AG09319 (cell line): Measurements from ENCODE around the gene KCNG1.

Experiments used
- DNase-seq: peaks from one replicate; pipeline ENCODE4 v3.0.0-alpha.2; 2010; ENCODE audit warnings: low read depth; ENCODE audit errors: extremely low read depth
- TF ChIP-seq, protein P1 (sequence below): IDR thresholded peaks from 2 replicates; pipeline ENCODE4 v1.5.1; 2011; ENCODE audit warnings: low read depth, mild to moderate bottlenecking, inconsistent platforms, low read length, moderate library complexity

The KCNG1 gene

GRCh38 chr20:51024761-51025160 is 1.9 kb upstream of the KCNG1 start:
- no peak for DNase-seq
- TF ChIP-seq, protein P1, sequence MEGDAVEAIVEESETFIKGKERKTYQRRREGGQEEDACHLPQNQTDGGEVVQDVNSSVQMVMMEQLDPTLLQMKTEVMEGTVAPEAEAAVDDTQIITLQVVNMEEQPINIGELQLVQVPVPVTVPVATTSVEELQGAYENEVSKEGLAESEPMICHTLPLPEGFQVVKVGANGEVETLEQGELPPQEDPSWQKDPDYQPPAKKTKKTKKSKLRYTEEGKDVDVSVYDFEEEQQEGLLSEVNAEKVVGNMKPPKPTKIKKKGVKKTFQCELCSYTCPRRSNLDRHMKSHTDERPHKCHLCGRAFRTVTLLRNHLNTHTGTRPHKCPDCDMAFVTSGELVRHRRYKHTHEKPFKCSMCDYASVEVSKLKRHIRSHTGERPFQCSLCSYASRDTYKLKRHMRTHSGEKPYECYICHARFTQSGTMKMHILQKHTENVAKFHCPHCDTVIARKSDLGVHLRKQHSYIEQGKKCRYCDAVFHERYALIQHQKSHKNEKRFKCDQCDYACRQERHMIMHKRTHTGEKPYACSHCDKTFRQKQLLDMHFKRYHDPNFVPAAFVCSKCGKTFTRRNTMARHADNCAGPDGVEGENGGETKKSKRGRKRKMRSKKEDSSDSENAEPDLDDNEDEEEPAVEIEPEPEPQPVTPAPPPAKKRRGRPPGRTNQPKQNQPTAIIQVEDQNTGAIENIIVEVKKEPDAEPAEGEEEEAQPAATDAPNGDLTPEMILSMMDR: no peak

DNA sequence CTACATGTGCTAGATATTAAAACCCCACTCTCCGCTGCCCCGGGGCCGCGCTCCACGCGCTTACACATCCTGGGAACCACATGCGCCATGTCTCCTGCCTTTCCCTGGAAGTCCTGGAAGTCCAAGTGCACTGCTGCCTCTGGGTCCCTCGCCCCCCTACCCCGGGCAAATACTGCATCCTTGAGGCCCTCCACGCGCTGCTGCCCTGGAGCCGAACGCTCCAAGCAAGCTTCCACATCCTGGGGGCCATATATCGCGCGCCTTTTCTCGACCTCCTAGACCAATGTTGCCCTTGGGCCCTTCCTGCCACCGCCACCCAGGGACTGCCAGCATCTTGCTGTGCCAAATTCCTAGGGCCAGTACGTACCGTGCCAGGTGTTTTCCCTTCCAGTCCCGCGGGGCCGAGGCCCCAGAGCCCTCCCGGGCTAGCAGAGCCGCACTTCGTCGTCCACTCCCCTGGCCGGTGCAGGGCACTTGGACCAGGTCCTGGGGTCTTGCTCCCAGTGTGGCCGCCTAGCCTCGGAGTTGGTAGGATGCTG is 779 bp upstream of the KCNG1 start:
- TF ChIP-seq, protein P1: no peak
- DNase-seq: no peak

DNA sequence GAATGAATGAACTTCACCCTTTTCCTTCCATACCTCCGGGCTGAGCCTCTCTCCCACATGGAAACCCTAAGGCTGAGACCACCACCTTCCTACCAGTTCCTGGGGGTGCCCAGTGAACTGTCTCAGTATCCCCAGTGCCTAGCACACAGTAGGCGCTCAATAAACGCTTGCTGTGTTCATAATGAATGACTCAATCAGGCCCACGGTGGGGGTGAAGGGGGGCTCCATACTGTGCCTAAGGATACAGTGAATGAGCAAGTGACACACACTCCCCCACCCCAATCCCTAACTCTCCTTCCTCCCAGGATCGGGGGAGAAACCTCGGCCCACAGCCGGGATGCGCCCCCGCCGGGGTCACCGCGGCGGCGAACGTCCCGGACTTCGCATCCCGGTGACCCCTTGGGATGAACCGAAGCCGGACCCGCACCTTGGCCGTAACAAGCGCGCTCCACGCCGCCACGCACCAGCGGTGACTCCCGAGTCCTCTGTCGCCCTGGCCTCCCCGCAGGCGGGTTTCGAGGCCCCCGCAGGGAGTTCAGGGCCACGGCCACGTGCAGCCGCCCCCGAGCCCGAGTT is 592 bp downstream of the KCNG1 start:
- no peak for DNase-seq
- TF ChIP-seq, protein P1: no peak

DNA sequence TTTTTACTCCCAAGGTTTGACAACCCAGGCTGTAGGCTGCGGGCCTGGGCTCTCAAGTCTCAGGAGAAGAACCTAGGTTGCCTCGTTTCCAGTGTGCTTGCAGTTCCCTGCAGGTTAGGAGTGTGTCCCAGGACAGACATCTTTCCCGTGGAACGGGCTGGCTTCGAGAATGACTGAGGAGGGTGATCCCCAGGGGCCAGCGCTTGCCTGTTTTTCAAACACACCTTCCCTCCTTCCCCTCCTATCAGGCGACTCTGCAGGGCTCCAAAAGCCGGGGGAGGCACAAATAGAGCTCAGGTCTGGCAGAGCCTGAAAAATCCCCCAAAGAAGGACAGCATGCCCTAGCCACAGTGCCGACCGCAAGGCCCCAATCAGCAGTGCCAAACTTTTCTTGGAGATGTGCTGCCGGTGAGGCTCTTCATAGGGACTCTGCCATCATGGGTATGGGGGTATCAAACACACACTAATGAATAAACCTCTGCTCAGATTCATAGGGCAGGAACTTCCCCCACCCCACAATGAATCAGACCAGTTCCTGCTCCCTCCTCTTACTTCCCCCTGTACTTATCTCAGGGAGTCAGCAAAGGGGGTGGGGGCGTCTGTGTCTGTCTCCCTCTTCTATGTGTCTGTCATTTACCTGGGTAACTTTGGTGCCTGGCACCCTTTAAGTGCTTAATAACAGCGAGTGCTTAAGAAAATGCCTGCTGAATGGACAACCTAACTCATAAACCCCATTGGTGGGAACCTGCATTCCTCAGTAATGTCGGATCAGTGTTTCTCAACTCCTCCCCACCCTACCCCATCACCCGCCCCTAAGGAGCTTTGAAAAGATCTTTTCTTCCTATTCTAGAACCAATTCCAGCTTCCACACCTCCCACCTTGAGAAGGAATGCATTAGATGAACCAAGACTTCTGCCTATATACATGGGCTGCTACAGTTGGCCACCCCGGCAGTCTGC is 1.6 kb downstream of the KCNG1 start:
- TF ChIP-seq, protein P1: no peak
- no peak for DNase-seq

GRCh38 chr20:51020657-51021056 is 2.2 kb downstream of the KCNG1 start:
- TF ChIP-seq, protein P1: no peak
- no peak for DNase-seq

DNA sequence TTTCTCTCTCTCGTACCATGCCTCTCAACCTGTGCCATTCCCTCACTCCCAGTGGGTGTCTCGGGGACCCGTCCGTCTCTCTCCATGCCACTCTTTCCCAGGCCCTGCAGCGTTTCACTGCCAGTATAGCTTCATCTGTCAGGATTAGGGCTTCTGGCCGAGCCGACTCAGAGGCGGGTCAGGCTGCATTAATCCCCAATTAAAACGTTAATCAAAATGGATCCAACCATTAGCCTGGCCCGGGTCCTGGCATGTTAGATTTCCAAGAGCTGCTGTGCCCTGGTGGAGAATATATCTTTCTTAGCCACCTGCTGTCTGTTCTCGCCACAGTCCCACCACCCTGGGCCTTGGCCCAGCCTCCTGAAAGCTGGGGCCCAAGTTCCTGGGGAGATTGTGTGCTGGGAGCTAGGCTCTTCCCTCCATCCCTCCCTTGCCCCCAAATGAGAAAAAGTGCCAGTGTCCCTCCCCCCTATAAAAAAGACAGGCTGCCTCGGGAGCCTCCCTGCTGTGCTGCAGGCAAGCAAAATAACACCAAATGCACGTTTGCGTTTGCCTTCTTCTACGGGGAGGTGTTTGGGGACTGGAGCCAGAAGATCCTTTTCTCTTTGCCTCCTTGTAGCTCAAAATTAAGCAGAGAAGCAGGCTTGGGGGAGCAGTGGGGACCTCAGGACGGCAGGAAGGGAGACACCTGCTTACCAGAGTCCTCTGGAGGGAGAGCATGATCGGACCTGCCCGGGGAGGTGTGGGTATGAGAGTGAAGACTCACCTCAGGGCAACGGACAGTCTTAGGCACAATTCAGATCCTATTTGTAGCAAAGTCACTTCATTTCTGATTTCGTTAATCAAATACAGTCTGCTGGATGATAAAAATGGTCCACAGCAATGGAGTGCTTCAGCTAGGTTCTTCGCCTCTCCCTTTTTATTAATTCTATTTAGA is 3.0 kb downstream of the KCNG1 start:
- TF ChIP-seq, protein P1: no peak
- DNase-seq: no peak
